Loucy (cell line): ENCODE results near the gene ZNRD2.

Experiments
- H2AFZ ChIP-seq: fragments of 200-600 bp; sonication (generic); 2 replicates; pipeline ENCODE4 v1.6.0; 2016; ENCODE audit warnings: antibody characterized with exemption, mild to moderate bottlenecking, low read length, moderate library complexity
- H3F3A ChIP-seq: fragments of 200-600 bp; 2 replicates; pipeline ENCODE4 v1.6.0; 2016; ENCODE audit warnings: antibody characterized with exemption, low read depth, mild to moderate bottlenecking
- H3K27me3 ChIP-seq: fragments of 200-600 bp; sonication (generic); 2 replicates; pipeline ENCODE4 v1.6.1; 2014; ENCODE audit warnings: low read length, mild to moderate bottlenecking; ENCODE audit not compliant: insufficient read depth, poor library complexity, severe bottlenecking
- H3K36me3 ChIP-seq: fragments of 200-600 bp; sonication (generic); 2 replicates; pipeline ENCODE4 v1.6.1; 2016; ENCODE audit warnings: low read length; ENCODE audit not compliant: insufficient read depth
- H3K4me1 ChIP-seq: fragments of 200-600 bp; sonication (generic); 2 replicates; pipeline ENCODE4 v1.5.1; 2014; ENCODE audit warnings: low read length, mild to moderate bottlenecking; ENCODE audit not compliant: insufficient read depth, poor library complexity, severe bottlenecking
- H3K4me2 ChIP-seq: fragments of 200-600 bp; sonication (generic); 2 replicates; pipeline ENCODE4 v1.6.0; 2014; ENCODE audit warnings: antibody characterized with exemption, low read length, low read depth, mild to moderate bottlenecking; ENCODE audit not compliant: poor library complexity, severe bottlenecking
- H3K4me3 ChIP-seq: fragments of 200-600 bp; sonication (generic); 2 replicates; pipeline ENCODE4 v1.5.1; 2014; ENCODE audit warnings: low read length, mild to moderate bottlenecking, mixed read lengths; ENCODE audit not compliant: poor library complexity, severe bottlenecking
- H3K79me2 ChIP-seq: fragments of 200-600 bp; sonication (generic); 2 replicates; pipeline ENCODE4 v1.6.1; 2014; ENCODE audit warnings: low read length; ENCODE audit not compliant: insufficient read depth
- H3K9ac ChIP-seq: fragments of 200-600 bp; sonication (generic); 2 replicates; pipeline ENCODE4 v1.6.0; 2014; ENCODE audit warnings: mild to moderate bottlenecking, low read depth, low read length, moderate library complexity; ENCODE audit not compliant: poor library complexity, severe bottlenecking
- H3K9me2 ChIP-seq: fragments of 200-600 bp; sonication (generic); replicated peaks from 2 replicates; pipeline ENCODE4 v1.6.1; 2016; ENCODE audit warnings: low read depth, low read length, mixed read lengths
- H3K9me3 ChIP-seq: fragments of 200-600 bp; sonication (generic); 2 replicates; pipeline ENCODE4 v1.6.1; 2014; ENCODE audit warnings: mild to moderate bottlenecking, antibody characterized with exemption, low read length, low read depth; ENCODE audit not compliant: insufficient read depth
- H4K20me1 ChIP-seq: fragments of 200-600 bp; sonication (generic); 2 replicates; pipeline ENCODE4 v1.6.0; 2014; ENCODE audit warnings: antibody characterized with exemption, low read length, mild to moderate bottlenecking; ENCODE audit not compliant: insufficient read depth, poor library complexity, severe bottlenecking
- EZH2phosphoT487 ChIP-seq: fragments of 200-600 bp; IDR thresholded peaks from 2 replicates; pipeline ENCODE4 v1.6.1; 2018; ENCODE audit warnings: antibody characterized with exemption, mild to moderate bottlenecking, moderate library complexity, borderline replicate concordance
- TF ChIP-seq, protein P1 (sequence below): fragments of 200-600 bp; sonication (generic); conservative IDR thresholded peaks from 2 replicates; pipeline ENCODE4 v1.5.1; 2014; ENCODE audit warnings: mild to moderate bottlenecking, antibody characterized with exemption, low read length

ZNRD2 gene

DNA sequence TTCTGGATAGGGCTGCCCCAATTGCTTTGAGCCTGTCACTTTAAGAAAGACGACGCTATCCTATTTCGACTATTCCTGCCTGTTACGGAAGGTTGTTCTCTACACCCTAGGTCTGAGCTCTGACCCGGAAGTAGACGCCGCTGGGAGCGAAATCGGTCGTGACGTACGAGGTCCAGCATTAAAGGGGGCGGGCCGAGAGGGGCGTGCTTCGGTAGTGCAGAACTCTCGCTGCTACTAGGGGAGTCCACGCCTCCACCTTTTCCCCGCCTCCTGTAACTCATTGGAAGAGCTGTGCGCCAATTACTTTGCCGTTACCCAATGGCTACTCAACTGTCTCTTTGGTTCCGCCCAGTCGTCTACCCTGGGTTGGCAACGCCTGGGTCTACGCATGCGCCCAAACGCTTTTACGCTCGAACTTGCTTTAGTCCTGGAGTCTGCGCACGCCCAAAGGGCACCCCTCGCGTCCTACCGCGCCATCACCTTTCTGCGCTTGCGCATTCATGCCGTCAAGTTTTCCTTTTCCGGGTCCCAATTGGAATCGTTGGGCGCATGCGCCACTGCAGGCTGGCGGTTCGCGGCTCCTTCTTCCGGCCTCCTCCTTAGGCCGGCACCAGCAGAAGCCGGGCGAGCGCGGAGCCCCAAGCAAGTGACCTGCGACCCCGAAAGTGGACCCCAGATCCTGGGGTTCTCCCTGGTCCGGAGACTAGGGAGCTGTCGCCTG lies 45.1 kb downstream of the ZNRD2 start, which contains the start of gene PCNX3:
PCNX3 (plus strand) TSS at position 548 of the 721 bp plus-strand sequence. CDS start 536 bp downstream, outside the sequence.
- Histone ChIP-seq H3K4me2 (peak within 1 kb of the TSS; percentile 99), H3K9me3 (no peaks in the 10 kb centered on the region), H3K9me2 (no peaks in the 10 kb centered on the region), H3K36me3 (peaks cover 27% of the 10 kb centered on the region; the same call in 1 of the 2 replicates), H3K27me3 (no peaks in the 10 kb centered on the region), H2AFZ (0 out of 2 replicates have a peak within 1 kb of the TSS, but pooled peaks have one; percentile 24), H3K79me2 (peaks cover 93% of the 10 kb centered on the region), H3F3A (no peaks in the 10 kb centered on the region), H3K9ac (peak within 1 kb of the TSS; percentile 99), H3K4me1 (peaks cover 36% of the 10 kb centered on the region), H4K20me1 (peaks cover 67% of the 10 kb centered on the region), H3K4me3 (peak within 1 kb of the TSS; percentile 77)
- TF ChIP-seq, protein P1, sequence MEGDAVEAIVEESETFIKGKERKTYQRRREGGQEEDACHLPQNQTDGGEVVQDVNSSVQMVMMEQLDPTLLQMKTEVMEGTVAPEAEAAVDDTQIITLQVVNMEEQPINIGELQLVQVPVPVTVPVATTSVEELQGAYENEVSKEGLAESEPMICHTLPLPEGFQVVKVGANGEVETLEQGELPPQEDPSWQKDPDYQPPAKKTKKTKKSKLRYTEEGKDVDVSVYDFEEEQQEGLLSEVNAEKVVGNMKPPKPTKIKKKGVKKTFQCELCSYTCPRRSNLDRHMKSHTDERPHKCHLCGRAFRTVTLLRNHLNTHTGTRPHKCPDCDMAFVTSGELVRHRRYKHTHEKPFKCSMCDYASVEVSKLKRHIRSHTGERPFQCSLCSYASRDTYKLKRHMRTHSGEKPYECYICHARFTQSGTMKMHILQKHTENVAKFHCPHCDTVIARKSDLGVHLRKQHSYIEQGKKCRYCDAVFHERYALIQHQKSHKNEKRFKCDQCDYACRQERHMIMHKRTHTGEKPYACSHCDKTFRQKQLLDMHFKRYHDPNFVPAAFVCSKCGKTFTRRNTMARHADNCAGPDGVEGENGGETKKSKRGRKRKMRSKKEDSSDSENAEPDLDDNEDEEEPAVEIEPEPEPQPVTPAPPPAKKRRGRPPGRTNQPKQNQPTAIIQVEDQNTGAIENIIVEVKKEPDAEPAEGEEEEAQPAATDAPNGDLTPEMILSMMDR: no peak

DNA sequence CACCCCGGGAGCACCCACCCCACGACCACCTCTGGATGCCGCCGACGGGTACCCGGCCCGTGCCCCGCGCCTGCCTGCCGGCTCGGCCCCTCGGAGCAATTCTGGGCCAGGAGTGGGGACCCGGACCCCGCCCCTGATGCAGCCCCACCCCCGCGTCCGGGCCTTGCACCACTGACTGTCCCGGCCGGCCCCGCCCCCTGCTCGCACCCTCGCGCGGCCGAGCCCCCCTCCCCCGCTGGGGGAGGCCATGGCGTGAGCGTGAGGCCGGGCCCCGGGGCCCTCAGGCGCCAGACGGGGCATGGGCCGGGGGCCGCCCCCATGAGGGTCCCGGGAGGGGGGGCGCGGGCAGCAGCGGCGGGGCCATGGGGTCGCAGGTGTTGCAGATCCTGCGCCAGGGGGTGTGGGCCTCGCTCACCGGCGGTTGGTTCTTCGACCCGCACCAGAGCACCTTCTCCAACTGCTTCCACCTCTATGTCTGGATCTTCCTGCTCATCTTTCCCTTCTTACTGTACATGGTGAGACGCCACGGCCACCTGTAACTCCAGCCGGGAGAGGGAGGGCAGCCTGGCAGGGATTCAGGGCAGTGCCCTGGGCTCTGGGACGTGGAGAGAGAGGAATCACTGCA lies 45.8 kb downstream of the ZNRD2 start:
- Histone ChIP-seq H3K9me3 (no peaks in the 10 kb centered on the region), H3K4me1 (peaks cover 29% of the 10 kb centered on the region), H3K79me2 (peaks cover 91% of the 10 kb centered on the region), H3F3A (no peaks in the 10 kb centered on the region), H3K36me3 (peaks cover 30% of the 10 kb centered on the region; the same call in 1 of the 2 replicates), H4K20me1 (peaks cover 60% of the 10 kb centered on the region), H2AFZ (no peak overlapping the region), H3K4me2 (peak overlapping the region; percentile 99), H3K9ac (peak overlapping the region; percentile 99), H3K4me3 (peak overlapping the region; percentile 77), H3K9me2 (no peaks in the 10 kb centered on the region), H3K27me3 (no peaks in the 10 kb centered on the region)
- TF ChIP-seq EZH2phosphoT487: no peak
- TF ChIP-seq, protein P1: no peak

DNA sequence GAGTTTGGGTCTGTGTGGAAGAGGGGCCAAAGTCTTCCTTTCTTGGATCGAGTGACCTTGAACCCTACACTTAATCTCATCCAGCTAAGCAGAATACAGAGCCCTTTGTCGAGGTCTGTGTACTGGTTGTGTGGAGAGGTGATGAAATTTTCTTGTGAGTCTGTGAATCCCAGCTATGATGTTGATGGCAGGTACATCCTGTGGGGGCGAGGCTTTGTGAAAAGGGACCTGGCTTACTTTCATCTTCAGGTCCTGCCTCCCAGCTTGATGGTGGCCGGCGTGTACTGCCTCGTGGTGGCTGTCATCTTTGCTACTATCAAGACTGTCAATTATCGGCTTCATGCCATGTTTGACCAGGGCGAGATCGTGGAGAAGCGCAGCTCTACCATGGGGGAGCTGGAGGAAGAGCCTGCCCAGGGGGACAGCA lies 46.3 kb downstream of the ZNRD2 start:
- Histone ChIP-seq H3K4me2 (peak overlapping the region; percentile 99), H4K20me1 (peaks cover 55% of the 10 kb centered on the region), H3F3A (no peaks in the 10 kb centered on the region), H3K27me3 (no peaks in the 10 kb centered on the region), H3K79me2 (peaks cover 86% of the 10 kb centered on the region), H3K9me2 (no peaks in the 10 kb centered on the region), H2AFZ (no peak overlapping the region), H3K9ac (peak overlapping the region; percentile 99), H3K4me3 (peak overlapping the region; percentile 77), H3K36me3 (peaks cover 30% of the 10 kb centered on the region; the same call in 1 of the 2 replicates), H3K4me1 (peaks cover 25% of the 10 kb centered on the region), H3K9me3 (no peaks in the 10 kb centered on the region)
- no peak for TF ChIP-seq EZH2phosphoT487
- TF ChIP-seq, protein P1: no peak
